K562 (cell line): ENCODE results near the gene SUV39H2. TPM values are rescaled to one million over a fixed set of nuclear protein-coding genes. Genes with fewer than 3 reads are reported as not detected.

ENCODE experiments used
- ATAC-seq: fragments of 200-7000 bp; cut with Tn5 transposase; 3 replicates; pipeline ENCODE4 v1.9.1; 2020; ENCODE audit warnings: moderate library complexity
- BruUV-seq: library from RNA; stranded (reverse); fragments of 400-500 nt; replicated peaks from 2 replicates; lab custom pipeline; 2021; lab: Mats Ljungman, UMichigan
- CTCF ChIA-PET: fragments of 300-600 bp; formaldehyde crosslinking; extraction: SDS; loops from one replicate; lab custom pipeline; 2021; ENCODE audit warnings: low intra/inter-chr PET ratio; lab: Yijun Ruan, JAX
- POLR2A ChIA-PET: fragments of 300-600, 350-650 bp; sonication (Branson Sonifier 250); formaldehyde crosslinking; extraction: SDS; loops from one replicate; lab custom pipeline; 2021; ENCODE audit warnings: antibody characterized with exemption, inconsistent platforms; lab: Yijun Ruan, JAX
- DNase-seq, 4 experiments: peaks; one replicate each; pipeline versions ENCODE4 v3.0.0 to v3.0.0-alpha.2; 2011 to 2018; ENCODE audit warnings: low spot score in 3 of 4, mixed read lengths in 3 of 4; ENCODE audit errors: extremely low read depth in 1 of 4
- FAIRE-seq: peaks from 2 replicates; lab custom pipeline; 2011; peaks lifted over from hg19 to GRCh38; lab: Jason Lieb, UNC
- H2AFZ ChIP-seq: 2 replicates; pipeline ENCODE4 v1.6.0; 2011; ENCODE audit warnings: low read depth, low read length, control low read depth, inconsistent platforms
- H3K27ac ChIP-seq: fragments of 200-600 bp; 3 replicates; pipeline ENCODE4 v1.8.0; 2011; ENCODE audit warnings: low read depth, mild to moderate bottlenecking, control low read depth, inconsistent platforms, low read length, moderate library complexity, mixed read lengths; ENCODE audit errors: extremely low read depth
- H3K27me3 ChIP-seq, 2 experiments: fragments of 300-600 bp in 1 of 2; 2 replicates in 1 of 2; 3 replicates in 1 of 2; pipeline versions ENCODE4 v1.6.0 to v1.8.0; 2011; ENCODE audit warnings: inconsistent platforms in 2 of 2, low read length in 2 of 2, mild to moderate bottlenecking in 1 of 2, mixed read lengths in 1 of 2, moderate library complexity in 1 of 2; ENCODE audit not compliant: control insufficient read depth in 2 of 2, insufficient read depth in 2 of 2
- H3K36me3 ChIP-seq: fragments of 300-600 bp; 3 replicates; pipeline ENCODE4 v1.8.0; 2011; ENCODE audit warnings: mild to moderate bottlenecking, low read length, inconsistent platforms; ENCODE audit not compliant: control insufficient read depth, insufficient read depth
- H3K4me1 ChIP-seq, 2 experiments: fragments of 200-600 bp in 1 of 2; replicated peaks in 1 of 2; 2 replicates in 1 of 2; 3 replicates in 1 of 2; pipeline versions ENCODE4 v1.5.1 to v1.8.0; 2011; ENCODE audit warnings: inconsistent platforms in 2 of 2, low read length in 2 of 2, mild to moderate bottlenecking in 1 of 2, mixed read lengths in 1 of 2, moderate library complexity in 1 of 2; ENCODE audit not compliant: control insufficient read depth in 2 of 2, insufficient read depth in 2 of 2
- H3K4me2 ChIP-seq: 2 replicates; pipeline ENCODE4 v1.6.1; 2011; ENCODE audit warnings: low read length, control low read depth, inconsistent platforms, mixed read lengths; ENCODE audit not compliant: insufficient read depth
- H3K4me3 ChIP-seq: fragments of 200-600 bp; sonication (generic), shearing (Covaris generic); 2 replicates; pipeline ENCODE4 v1.5.1; 2016; ENCODE audit warnings: control low read depth, inconsistent platforms
- H3K79me2 ChIP-seq: fragments of 200-600 bp; 3 replicates; pipeline ENCODE4 v1.8.0; 2011; ENCODE audit warnings: low read length, inconsistent platforms; ENCODE audit not compliant: control insufficient read depth, insufficient read depth
- H3K9ac ChIP-seq, 2 experiments: 2 replicates each; pipeline versions ENCODE4 v1.6.0 to v1.6.1; 2011; ENCODE audit warnings: low read depth in 2 of 2, low read length in 2 of 2, control low read depth in 1 of 2, inconsistent platforms in 1 of 2, mild to moderate bottlenecking in 1 of 2, mixed read lengths in 1 of 2; ENCODE audit not compliant: insufficient read depth in 1 of 2
- H3K9me1 ChIP-seq: one replicate; pipeline ENCODE4 v1.6.0; 2011; ENCODE audit warnings: inconsistent platforms, mild to moderate bottlenecking, low read length, moderate library complexity; ENCODE audit not compliant: control insufficient read depth, insufficient read depth
- H3K9me3 ChIP-seq: replicated peaks from 2 replicates; pipeline ENCODE4 v1.5.1; 2011; ENCODE audit warnings: low read depth, low read length, inconsistent platforms; ENCODE audit not compliant: control insufficient read depth, insufficient read depth
- H4K20me1 ChIP-seq: replicated peaks from 2 replicates; pipeline ENCODE4 v1.6.1; 2011; ENCODE audit warnings: low read length, inconsistent platforms, mixed read lengths; ENCODE audit not compliant: control insufficient read depth, insufficient read depth
- AFF4 ChIP-seq: sonication (generic); formaldehyde crosslinking; IDR thresholded peaks from 2 replicates; pipeline ENCODE4 v1.8.0; 2023; ENCODE audit warnings: mild to moderate bottlenecking, missing genetic modification reagents
- ARID1B ChIP-seq: fragments of 450-650 bp; IDR thresholded peaks from 2 replicates; pipeline ENCODE4 v1.6.1; 2016; ENCODE audit warnings: antibody characterized with exemption, mild to moderate bottlenecking, inconsistent platforms
- ATF3 ChIP-seq, 2 experiments: fragments of 450-650 bp in 1 of 2; sonication (generic) in 1 of 2; formaldehyde crosslinking in 1 of 2; IDR thresholded peaks in 1 of 2; conservative IDR thresholded peaks in 1 of 2; 2 replicates each; pipeline versions ENCODE4 v1.6.1 to v1.8.1; 2016 to 2023; ENCODE audit warnings: mild to moderate bottlenecking in 2 of 2, moderate library complexity in 2 of 2, inconsistent platforms in 1 of 2, missing genetic modification reagents in 1 of 2
- C11orf30 ChIP-seq: fragments of 450-650 bp; IDR thresholded peaks from 2 replicates; pipeline ENCODE4 v1.6.1; 2016; ENCODE audit warnings: low read depth, mild to moderate bottlenecking
- KAT7 ChIP-seq: sonication (generic); formaldehyde crosslinking; IDR thresholded peaks from 2 replicates; pipeline ENCODE4 v1.8.0; 2022; ENCODE audit warnings: missing genetic modification reagents, mild to moderate bottlenecking, borderline replicate concordance
- MAZ ChIP-seq, 2 experiments: fragments of 450-650 bp in 1 of 2; sonication (generic) in 1 of 2; formaldehyde crosslinking; IDR thresholded peaks in 1 of 2; conservative IDR thresholded peaks in 1 of 2; 2 replicates each; pipeline versions ENCODE4 v1.4.0 to v1.5.0; 2020; ENCODE audit warnings: mild to moderate bottlenecking in 1 of 2, missing genetic modification reagents in 1 of 2
- NCOA4 ChIP-seq: fragments of 450-650 bp; IDR thresholded peaks from 2 replicates; pipeline ENCODE4 v1.6.1; 2018; ENCODE audit warnings: mild to moderate bottlenecking; ENCODE audit not compliant: partially characterized antibody
- PCBP1 ChIP-seq: fragments of 200-400 bp; formaldehyde crosslinking; IDR thresholded peaks from 2 replicates; pipeline ENCODE4 v1.6.1; 2018; ENCODE audit warnings: mild to moderate bottlenecking, low read depth, low read length; ENCODE audit not compliant: poor library complexity, severe bottlenecking
- RAD21 ChIP-seq, 2 experiments: fragments of 250-450 bp in 1 of 2; fragments of 450-650 bp in 1 of 2; sonication (Bioruptor Pico) in 1 of 2; formaldehyde crosslinking in 1 of 2; IDR thresholded peaks in 1 of 2; conservative IDR thresholded peaks in 1 of 2; 2 replicates each; pipeline versions ENCODE4 v1.4.0 to v1.8.0; 2020 to 2022; ENCODE audit warnings: mild to moderate bottlenecking in 2 of 2, moderate library complexity in 1 of 2
- SAFB ChIP-seq: fragments of 200-400 bp; formaldehyde crosslinking; IDR thresholded peaks from 2 replicates; pipeline ENCODE4 v1.6.1; 2017; ENCODE audit warnings: low read depth, low read length, borderline replicate concordance
- THRAP3 ChIP-seq: fragments of 450-650 bp; IDR thresholded peaks from 2 replicates; pipeline ENCODE4 v1.6.1; 2016; ENCODE audit warnings: mild to moderate bottlenecking, inconsistent platforms, borderline replicate concordance
- WHSC1 ChIP-seq: IDR thresholded peaks from one replicate; pipeline ENCODE4 v1.6.1; 2012; ENCODE audit warnings: low read length, control low read depth, inconsistent platforms
- ZKSCAN1 ChIP-seq: fragments of 150-350 bp; IDR thresholded peaks from 2 replicates; pipeline ENCODE4 v1.6.1; 2016; ENCODE audit warnings: low read depth, low read length
- WGBS: fragments of 100-300 bp; shearing (Covaris generic); methylation state at CpG from one replicate; pipeline ENCODE4 v1.1.6; 2016; ENCODE audit warnings: low coverage, mixed read lengths; ENCODE audit not compliant: insufficient coverage; ENCODE audit errors: missing lambda C conversion rate; 5-methylcytosine and 5-hydroxymethylcytosine counted together
- in situ Hi-C: fragments of 300-500 bp; cut with MboI; formaldehyde crosslinking; loops from 4 replicates; pipeline ENCODE4 v1.15.0; 2018; ENCODE audit warnings: inconsistent platforms, mixed read lengths
- intact Hi-C: fragments of 100-400 bp; cut with micrococcal nuclease; formaldehyde crosslinking; loops from 2 replicates; pipeline ENCODE4 v1.14.2; 2022
- polyA plus RNA-seq, 8 experiments: library from polyadenylated mRNA; depleted of rRNA in 4 of 8; stranded (reverse) in 5 of 8; unstranded in 3 of 8; fragments of >200 nt; fragmentation: Nextera tagmentation in 2 of 8; fragmentation: Illumina TruSeq in 1 of 8; extraction: Ambion mirVana in 2 of 8; extraction: Trizol in 1 of 8; gene quantifications; 2 replicates each; pipeline versions ENCODE4 v1.2.1 to v1.2.3, GENCODE V29; 2011 to 2014; ENCODE audit warnings: inconsistent platforms in 1 of 8, missing spikeins in 1 of 8
- total RNA-seq, 7 experiments: library from RNA; depleted of rRNA in 6 of 7; stranded (reverse); fragments of >200 nt in 6 of 7; fragmentation: Illumina TruSeq in 2 of 7; extraction: Trizol in 2 of 7; gene quantifications; 2 replicates each; pipeline versions ENCODE4 v1.2.1 to v1.2.3, GENCODE V29; 2011 to 2021; ENCODE audit warnings: low replicate concordance in 1 of 7
- TF ChIP-seq, protein P1 (sequence below): sonication (generic); formaldehyde crosslinking; IDR thresholded peaks from 2 replicates; pipeline ENCODE4 v1.8.0; 2022; ENCODE audit warnings: mild to moderate bottlenecking, missing genetic modification reagents

SUV39H2 gene
- total and polyA plus RNA-seq, 9 of the 15 experiments (the other 6 are each of a cell fraction or from before 2014, with no cell fraction given), result 24.1 to 54.3 (median 41.3) TPM

- Histone ChIP-seq H3K79me2 (peaks cover 61% of the 10 kb centered on the region), H3K4me3 (peak within 1 kb of the TSS; percentile 99), H3K4me2 (peak within 1 kb of the TSS; percentile 96), H3K9ac (peak within 1 kb of the TSS; percentile 98 to 99), H2AFZ (peak within 1 kb of the TSS; percentile 97), H3K27ac (peak within 1 kb of the TSS; percentile 96), H4K20me1 (0 out of 2 replicates have a peak, but pooled peaks cover 4% of the 10 kb centered on the region), H3K27me3 (no peaks in the 10 kb centered on the region), H3K36me3 (peaks cover 36% of the 10 kb centered on the region), H3K9me1 (no peaks in the 10 kb centered on the region), H3K4me1 (peaks cover 3 to 13% of the 10 kb centered on the region in 2 experiments; a peak in 2 of 5 replicates), H3K9me3 (no peaks in the 10 kb centered on the region)
- intact Hi-C loops (loop anchor here (5.0 kb wide), 2 partner anchors 39 to 114 kb away; partner anchors contain the start of genes DCLRE1C and SUV39H2), in situ Hi-C loops (no loop called here)
- CTCF ChIA-PET, result no interaction called here
- POLR2A ChIA-PET, result interaction anchor here (0.5 to 2.7 kb wide), 17 partner anchors 10 to 552 kb away, joined by 3 to 20 read pairs (median 3); partner anchors contain the start of gene SUV39H2
- BruUV-seq, result no TSS peak
- ATAC-seq (peak; percentile 97), FAIRE-seq (peak; percentile 99), DNase-seq (peak; percentile 94 to 99 (median 96))
- WGBS, result under 1% methylated on average over 69 of the region's 72 CpGs
- TF ChIP-seq AFF4 (CRISPR knock-in tag) (0 out of 2 replicates have a peak, but pooled peaks have one; percentile 75), THRAP3 (no peak), RAD21 (CRISPR knock-in tag; conservative IDR thresholded peaks at IDR 0.05 in 1 of 2, IDR thresholded peaks at IDR 0.05 in 1 of 2) (no peak), MAZ (CRISPR knock-in tag; conservative IDR thresholded peaks at IDR 0.05 in 1 of 2, IDR thresholded peaks at IDR 0.05 in 1 of 2) (peak; percentile 48 to 79; a peak in 3 of 4 replicates), WHSC1 (no peak), NCOA4 (no peak), ZKSCAN1 (no peak), SAFB (no peak), ATF3 (IDR thresholded peaks at IDR 0.05) (peak; percentile 96), ATF3 (CRISPR knock-in tag; conservative IDR thresholded peaks at IDR 0.05) (no peak), PCBP1 (no peak), C11orf30 (peak; percentile 53), ARID1B (no peak), KAT7 (peak; percentile 21; the same call in 1 of the 2 replicates)
- TF ChIP-seq, protein P1, sequence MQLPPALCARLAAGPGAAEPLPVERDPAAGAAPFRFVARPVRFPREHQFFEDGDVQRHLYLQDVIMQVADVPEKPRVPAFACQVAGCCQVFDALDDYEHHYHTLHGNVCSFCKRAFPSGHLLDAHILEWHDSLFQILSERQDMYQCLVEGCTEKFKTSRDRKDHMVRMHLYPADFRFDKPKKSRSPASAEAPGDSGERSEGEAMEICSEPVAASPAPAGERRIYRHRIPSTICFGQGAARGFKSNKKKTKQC (CRISPR knock-in tag), result peak; percentile 80
Observed at GRCh38 chr10:14837757-14838581, 40.7 kb upstream of the SUV39H2 start, which contains the start of the genes CDNF, HSPA14 and MSANTD7. Gene CDNF (minus strand): TSS chr10:14838037. CDS start chr10:14837946, 91 bp downstream. Gene HSPA14 (plus strand): TSS chr10:14838306. CDS start chr10:14838403, 97 bp downstream. Gene MSANTD7 (plus strand): TSS chr10:14838306. CDS start chr10:14842285, 3,979 bp downstream.
